HG03469 (cell line): Measurements from ENCODE around the gene KRTAP3-3.
"Not testable (repeated sequence)": the region's sequence is repeated elsewhere in the genome, so short reads cannot be mapped to it uniquely, and the experiment has no call there.

Experiments used
- ATAC-seq: cut with Tn5 transposase; IDR thresholded peaks from one replicate; pipeline ENCODE4 v1.9.1; 2021; ENCODE audit warnings: mild to moderate bottlenecking, moderate library complexity, moderate number of reproducible peaks; ENCODE audit not compliant: unreplicated experiment

The KRTAP3-3 gene

DNA sequence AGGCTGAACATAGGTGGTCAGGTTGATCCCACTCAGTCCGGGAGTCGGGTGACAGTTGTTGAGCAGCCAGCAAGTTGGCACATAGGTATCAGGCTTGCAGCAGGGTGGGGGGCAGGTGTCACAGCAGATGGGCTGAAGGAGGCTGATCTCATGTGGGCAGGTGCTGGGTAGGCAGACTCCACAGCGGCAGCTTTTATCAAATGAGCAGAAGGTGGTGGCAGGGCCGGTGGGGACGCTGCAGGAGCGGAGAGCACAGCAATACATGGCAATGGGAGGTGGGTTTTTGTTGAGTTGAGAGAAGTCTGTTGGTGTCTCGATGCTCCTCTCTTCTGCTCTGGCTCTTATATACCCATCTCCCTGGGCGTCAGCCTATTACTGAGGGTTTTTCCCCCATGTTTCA, 14.8 kb upstream of the KRTAP3-3 start, which contains the start of gene KRTAP3-1:
KRTAP3-1 (minus strand) TSS at position 318 of the 400 bp plus-strand sequence; CDS start at position 264, 54 bp downstream.
- no peak for ATAC-seq

DNA sequence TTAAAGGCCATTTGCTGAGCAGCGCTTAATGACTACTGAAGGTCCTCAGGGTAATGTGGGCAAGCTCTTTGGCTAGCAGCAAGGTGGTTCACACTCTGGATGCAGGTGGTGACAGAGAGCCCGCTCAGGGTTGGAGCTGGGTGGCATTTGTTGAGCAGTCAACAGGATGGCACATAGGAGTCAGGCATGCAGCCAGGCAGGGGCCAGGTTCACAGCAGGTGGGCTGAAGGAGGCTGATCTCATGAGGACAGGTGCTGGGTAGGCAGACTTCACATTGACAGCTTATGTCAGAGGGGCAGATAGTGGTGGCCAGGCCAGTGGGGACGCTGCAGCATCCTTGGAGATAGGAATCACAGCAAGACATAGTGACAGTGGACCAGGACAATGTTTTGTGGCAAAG, 10.4 kb upstream of the KRTAP3-3 start:
- ATAC-seq: no peak

- ATAC-seq: no peak
Measured at GRCh38 chr17:41003926-41004325, 10.0 kb upstream of the KRTAP3-3 start.

DNA sequence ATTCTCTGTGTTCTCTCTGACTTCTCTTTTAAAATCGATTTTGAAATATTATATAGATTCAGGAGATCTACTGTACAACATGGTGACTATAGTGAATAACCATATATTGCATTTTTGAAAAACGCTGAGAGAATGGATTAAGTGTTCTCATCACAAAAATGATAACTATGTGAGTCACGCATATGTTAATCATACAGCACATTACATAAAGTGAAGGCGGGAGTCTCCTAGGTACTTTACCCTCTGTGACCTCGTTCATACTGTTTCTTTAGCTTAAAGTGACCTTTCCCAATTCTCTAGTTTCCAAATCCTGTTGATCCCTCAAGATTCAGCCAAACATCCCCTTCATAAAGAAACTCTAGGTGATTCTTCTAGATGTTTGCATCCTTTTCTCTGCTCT, 8.8 kb upstream of the KRTAP3-3 start:
- ATAC-seq: no peak

GRCh38 chr17:41001795-41002194, 7.8 kb upstream of the KRTAP3-3 start:
- ATAC-seq: no peak

DNA sequence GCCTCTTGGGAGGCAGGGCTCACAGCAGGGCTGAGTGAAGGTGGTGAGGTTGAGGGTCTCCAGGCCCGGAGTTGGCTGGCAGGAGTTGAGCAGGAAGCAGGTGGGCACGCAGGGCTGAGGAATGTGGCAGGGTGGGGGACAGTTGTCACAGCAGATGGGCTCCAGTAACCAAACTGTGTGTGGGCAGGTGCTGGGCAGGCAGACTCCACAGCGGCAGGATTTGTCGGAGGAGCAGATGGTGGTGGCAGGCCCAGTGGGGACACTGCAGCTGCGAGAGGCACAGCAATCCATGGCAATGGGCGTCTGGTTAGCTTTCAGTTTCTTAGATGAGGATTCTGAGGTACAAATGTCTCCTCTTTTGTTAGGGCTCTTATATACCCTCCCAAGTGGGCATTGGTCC, 5.6 kb upstream of the KRTAP3-3 start, which contains the start of gene KRTAP3-2:
KRTAP3-2 (minus strand) TSS at position 344 of the 400 bp plus-strand sequence; CDS start at position 291, 53 bp downstream.
- not testable (repeated sequence) for ATAC-seq

- ATAC-seq: no peak
Measured at GRCh38 chr17:40997361-40997760, 3.4 kb upstream of the KRTAP3-3 start.

DNA sequence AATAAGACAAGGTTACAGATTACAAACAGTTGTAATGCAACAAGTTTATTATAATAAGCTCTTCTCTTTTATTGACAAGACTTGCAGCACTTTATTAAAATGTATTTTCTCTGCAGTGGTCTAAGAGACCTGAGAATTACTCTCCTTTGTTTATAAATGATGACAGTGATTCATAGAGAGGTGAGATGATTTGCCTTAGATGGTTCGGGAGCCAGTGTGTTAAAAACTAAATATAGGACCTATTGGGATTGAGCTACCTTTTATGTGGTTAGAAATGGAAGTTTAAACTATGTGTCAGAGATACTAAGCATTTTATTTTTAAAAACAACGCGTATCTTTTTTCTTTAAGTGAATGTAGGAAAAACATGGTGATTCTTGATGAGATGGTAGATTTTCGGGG, 2.9 kb upstream of the KRTAP3-3 start:
- no peak for ATAC-seq

DNA sequence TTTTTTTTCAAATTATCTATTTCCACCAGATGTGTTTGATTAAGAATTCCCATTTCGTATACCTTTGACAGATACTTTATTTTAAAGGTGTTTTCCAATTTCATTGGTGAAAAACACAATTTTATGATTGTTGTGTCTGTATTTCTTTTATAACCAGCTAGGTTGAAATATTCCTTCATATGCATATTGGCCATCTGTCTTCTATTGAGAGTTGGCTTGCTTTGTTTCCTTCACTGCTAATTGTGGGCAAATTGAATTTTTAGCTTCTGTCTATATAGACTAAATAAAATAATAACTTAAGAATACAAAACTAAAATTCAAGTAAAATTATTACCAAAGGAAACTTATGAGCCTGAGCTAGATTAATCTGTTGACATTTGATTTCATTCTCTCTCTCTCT, 1.2 kb upstream of the KRTAP3-3 start:
- ATAC-seq: no peak

DNA sequence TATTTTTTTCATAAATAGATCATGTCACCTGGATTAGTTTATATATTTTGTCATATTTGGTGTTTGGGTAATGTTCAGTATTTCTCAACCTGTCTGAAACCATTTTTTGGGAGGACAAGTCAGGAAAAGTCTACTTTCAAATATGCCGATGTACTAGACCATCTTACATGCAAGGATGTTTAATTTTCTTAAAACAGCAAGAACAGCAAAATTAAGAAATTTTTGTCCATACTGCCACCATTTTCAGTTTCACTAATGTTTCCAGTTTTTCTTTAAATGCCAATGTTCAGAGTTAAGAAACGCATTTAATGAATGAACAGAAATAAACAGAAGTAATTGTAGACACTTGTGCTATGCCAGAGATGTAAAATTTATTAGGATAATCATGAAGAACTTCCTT, 880 bp downstream of the KRTAP3-3 start:
- ATAC-seq: no peak

- no peak for ATAC-seq
Measured at GRCh38 chr17:40992666-40993065, 1.3 kb downstream of the KRTAP3-3 start.

DNA sequence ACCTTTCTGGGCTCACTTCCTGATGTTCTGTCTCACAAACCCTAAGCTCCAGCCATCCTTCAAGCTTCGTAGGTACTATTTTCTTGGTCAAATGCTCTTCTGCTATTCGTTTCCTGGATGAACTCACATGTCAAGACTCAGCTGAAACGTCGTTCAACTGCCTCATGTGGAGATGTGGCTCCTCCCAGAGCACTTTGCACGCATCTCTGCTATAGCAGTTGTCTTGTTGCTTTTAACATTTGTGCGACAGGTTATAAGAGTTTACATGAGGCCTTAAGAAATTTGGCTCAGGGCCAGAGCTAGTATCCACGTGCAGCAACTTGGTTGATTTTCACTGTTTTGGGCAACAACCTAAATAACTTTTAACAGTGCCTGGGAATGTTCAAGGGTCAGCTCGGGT, 7.0 kb downstream of the KRTAP3-3 start:
- ATAC-seq: no peak

- no peak for ATAC-seq
Measured at GRCh38 chr17:40984226-40984625, 9.7 kb downstream of the KRTAP3-3 start, which contains the start of gene KRT40. Gene KRT40, minus strand, starts transcription at chr17:40984326. Its CDS starts 53 bp downstream, at chr17:40984273.

DNA sequence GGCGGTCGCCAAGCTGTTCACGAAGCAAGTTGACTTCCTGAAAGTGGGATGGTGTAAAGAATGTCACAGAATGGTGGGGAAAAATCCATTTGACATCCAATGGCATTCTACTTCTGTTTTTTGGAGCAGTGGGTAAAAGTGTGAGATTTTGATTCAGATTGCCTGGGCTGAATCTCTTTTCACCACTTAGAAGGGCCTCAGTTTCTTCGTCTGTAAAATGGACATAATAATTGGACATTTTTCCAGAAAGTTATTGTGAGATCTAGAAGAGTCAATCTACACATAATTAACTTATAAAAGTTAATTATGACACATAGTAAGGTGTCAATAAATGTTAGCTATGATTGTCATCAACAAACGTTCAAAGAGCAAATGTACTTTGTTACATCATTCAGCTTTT, 12.8 kb downstream of the KRTAP3-3 start:
- ATAC-seq: no peak

- no peak for ATAC-seq
Measured at GRCh38 chr17:40980596-40980995, 13.4 kb downstream of the KRTAP3-3 start.

DNA sequence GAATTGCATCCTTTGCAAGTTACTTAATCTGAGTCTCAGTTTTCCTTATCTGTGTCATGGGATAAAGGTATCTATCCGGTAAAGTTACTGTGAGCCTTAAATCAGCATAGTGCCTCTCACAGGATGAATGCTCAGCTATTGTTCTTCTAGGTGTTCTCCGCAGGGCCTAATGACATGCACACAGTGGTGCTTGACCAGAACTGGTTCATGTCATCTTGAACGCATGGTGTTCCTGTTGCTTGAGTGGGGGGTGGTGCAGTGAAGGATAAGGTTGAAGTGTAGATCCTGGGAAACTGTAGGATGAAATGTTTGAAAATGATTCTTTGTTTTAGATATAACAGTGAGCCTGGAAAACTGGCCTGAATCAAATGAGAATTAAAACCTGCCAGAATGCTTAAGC, 13.8 kb downstream of the KRTAP3-3 start:
- no peak for ATAC-seq

DNA sequence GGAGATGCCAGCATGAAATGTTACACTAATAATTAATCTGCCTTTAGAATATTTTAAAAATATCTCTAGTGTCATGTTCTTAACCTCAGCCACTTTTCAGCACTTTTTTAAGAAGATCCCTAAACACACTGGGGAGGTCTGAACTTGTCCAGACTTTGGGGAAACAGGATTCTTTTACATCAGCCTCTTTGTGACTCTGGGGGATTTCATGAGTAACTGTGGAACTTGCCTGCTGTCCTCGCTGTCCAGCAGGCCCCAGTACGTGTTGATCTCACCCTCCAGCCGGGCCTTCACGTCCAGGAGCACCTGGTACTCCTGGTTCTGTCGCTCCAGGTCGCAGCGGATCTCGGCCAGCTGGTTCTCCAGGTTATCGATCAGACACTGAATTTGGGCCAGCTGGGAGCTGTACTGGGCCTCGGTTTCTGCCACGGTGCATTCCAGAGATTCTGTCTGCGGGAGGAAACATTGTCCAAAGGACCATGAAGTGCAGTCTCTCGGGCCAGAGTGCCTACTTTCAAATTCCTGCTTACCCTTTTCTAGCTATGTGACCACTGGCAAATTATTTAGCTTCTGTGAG, 15.3 kb downstream of the KRTAP3-3 start:
- ATAC-seq: no peak

DNA sequence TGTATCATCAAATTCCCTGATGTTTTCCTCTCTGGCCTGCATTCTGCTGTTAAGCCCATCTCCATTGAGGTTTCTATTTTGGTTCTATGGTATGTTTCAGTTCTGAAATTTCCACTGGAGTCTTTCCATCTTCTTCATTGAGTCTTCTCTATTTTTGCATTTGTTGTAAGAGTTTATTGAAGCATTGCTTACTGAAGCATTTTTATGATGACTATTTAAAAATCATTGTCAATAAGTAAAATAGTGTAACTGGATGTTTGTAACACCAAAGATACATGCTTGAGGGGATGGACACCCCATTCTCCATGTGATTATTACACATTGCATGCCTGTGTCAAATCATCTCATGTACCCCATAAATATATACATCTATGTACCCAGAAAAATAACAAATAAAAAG, 18.4 kb downstream of the KRTAP3-3 start:
- ATAC-seq: no peak

DNA sequence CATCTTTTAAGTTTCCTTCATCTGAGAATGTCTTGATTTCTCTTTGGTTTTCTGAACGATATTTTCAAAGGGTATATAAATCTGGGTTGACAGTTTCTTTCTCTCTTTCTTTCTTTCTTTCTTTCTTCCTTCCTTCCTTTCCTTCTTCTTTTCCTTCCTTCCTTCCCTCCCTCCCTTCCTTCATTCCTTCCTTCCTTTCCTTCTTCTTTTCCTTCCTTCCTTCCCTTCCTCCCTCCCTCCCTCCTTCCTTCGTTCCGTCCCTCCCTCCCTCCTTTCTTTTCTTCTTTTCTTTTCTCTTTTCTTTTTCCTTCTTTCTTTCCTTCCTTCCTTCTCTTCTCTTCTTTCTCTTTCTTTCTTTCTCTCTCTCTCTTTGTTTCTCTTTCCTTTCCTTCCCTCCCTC, 19.6 kb downstream of the KRTAP3-3 start:
- no peak for ATAC-seq

GRCh38 chr17:40967582-40967981, 26.4 kb downstream of the KRTAP3-3 start:
- ATAC-seq: no peak

DNA sequence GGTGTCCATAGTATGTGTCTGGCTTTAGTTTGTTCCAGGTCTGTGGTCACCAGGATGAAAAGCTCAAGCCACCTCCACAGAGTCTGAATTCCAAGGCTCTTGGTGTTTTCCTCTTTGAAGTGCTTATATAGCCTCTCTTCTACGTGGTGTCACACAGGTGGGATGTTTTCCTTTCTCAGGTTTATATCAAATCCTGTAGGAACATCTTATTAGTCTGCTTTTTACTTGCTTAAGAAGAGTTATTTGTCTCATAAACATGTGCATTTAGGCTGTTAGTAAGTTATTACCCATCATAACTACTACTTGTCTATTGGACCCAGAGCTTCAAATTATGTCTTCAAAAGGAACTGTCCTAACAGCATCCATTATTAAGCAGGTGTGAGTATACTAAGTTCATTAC, 27.1 kb downstream of the KRTAP3-3 start, which contains the start of gene KRT39:
KRT39 (minus strand) TSS at position 101 of the 400 bp plus-strand sequence; CDS start at position 9, 92 bp downstream.
- ATAC-seq: no peak

DNA sequence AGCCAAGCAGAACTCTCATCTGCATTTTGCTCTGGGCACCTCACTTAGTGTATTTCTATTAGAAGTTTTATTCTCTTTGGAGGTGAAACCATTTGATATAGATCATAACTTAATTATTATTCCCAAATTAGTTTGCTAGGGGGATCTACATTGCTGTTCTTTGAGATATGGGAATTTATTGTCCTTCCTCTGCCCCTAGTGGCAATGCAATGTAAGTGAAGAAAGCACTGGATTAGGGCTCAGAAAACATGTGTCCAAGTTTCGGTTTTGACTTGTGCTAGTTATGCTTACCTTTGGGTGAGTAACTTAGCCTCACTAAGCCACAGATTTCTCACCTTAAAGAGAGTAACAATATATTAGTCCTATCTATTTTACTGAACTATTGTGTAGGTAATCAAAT, 30.1 kb downstream of the KRTAP3-3 start:
- ATAC-seq: no peak

DNA sequence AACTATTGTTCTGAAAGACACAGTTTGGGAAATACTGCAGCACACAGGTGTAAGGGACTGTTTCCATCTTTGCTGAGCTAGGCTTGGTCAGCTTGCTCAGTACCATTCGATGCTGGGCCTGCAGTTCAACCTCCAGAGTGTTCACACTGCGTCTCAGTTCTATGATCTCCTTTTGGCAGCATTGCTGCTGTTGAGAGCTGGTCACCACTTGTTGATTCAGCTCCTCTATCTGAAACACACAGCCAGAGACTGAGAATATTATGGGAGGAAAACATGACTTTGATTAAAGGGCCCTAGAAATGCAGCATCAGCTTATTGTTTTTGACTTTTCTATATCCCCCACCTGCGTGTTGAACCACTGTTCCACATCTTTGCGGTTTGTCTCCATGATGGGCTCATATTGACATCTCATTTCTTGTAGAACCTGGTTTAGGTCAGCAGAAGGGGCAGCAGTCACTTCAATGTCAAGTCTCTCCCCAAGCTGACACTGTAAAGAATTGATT, 31.9 kb downstream of the KRTAP3-3 start:
- ATAC-seq: no peak
